Epithelial cell of umbilical artery (primary cell): Measurements from ENCODE around the gene OTOS. TPM values are rescaled to one million over a fixed set of nuclear protein-coding genes. Genes with fewer than 3 reads are reported as not detected.

Source experiments
- total RNA-seq: library from RNA; depleted of rRNA; stranded (reverse); fragments of >200 nt; gene quantifications from 2 replicates; pipeline ENCODE4 v1.2.3, GENCODE V29; 2014

The OTOS gene
- total RNA-seq, result not detected in 2 replicates

DNA sequence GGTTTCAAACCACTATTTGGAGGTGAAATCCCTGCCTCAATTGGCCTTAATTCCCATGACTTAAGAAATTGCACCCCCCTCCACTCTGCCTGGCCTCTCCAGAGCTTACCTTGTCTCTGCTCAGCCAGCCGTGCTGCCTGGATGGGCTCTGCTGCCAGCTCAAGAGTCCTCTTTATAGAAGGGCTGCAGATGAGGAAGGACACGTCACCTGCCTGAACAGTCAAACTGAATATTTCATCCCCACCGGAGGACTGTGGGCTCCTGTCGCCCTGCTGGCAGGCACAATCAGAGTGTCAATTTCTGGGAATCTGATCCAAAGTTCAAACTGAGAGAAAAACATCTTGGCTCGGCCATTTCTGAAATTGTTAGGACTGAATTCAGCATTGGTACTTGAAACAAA lies at the start of gene OTOS:
Gene OTOS (minus strand): TSS at position 148 of the 400 bp plus-strand sequence. CDS start 332 bp downstream, outside the sequence.

GRCh38 chr2:240136013-240136670 lies 4.3 kb downstream of the OTOS start, which contains the start of gene COPS9:
Gene COPS9 (minus strand): TSS chr2:240136305. CDS start chr2:240136284, 21 bp downstream.

Other genes starting within 250 kb of the OTOS start
- gene NDUFA10, start 115.3 kb downstream of the OTOS start, total RNA-seq, result 108 and 135 TPM in 2 replicates
- not detected in 2 replicates for gene OR6B2, start 110.2 kb downstream of the OTOS start, total RNA-seq
- gene OR6B3, start 87.1 kb downstream of the OTOS start, total RNA-seq, result not detected in 2 replicates
- 141 and 159 TPM in 2 replicates for gene COPS9, start 4.4 kb downstream of the OTOS start, total RNA-seq